ENCODE results near the gene PJA1.

PJA1 gene, protein sequence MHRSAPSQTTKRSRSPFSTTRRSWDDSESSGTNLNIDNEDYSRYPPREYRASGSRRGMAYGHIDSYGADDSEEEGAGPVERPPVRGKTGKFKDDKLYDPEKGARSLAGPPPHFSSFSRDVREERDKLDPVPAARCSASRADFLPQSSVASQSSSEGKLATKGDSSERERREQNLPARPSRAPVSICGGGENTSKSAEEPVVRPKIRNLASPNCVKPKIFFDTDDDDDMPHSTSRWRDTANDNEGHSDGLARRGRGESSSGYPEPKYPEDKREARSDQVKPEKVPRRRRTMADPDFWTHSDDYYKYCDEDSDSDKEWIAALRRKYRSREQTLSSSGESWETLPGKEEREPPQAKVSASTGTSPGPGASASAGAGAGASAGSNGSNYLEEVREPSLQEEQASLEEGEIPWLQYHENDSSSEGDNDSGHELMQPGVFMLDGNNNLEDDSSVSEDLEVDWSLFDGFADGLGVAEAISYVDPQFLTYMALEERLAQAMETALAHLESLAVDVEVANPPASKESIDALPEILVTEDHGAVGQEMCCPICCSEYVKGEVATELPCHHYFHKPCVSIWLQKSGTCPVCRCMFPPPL

DNA sequence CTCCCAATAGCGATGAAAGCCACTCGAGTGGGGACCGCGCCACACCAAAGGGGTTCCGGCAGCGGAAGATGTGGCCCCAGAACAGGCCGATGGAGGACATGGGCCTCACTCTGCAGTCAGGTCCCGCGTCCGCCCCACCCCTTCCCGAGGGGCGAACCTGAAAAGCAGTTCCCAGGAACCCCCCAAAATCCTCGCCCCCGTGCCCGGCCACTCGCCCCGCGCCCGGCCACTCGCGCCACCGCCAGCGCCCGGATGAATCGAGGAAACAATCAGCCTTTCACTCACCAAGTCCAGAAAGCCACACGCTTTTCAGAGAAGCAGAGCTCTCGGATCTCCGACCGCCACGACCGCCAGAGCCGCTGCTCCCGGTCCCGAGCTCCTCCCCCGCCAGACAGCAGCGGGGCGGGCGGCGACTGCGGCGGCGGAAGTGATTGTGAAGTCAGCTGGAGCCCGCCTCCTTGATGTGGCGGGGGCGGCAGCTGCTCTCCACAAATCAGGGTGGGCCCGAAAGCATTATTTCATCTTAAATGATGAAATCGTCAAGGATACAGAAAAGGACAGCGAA is at the start of gene PJA1:
Gene PJA1, minus strand, starts transcription at position 367 of the 565 bp plus-strand sequence. CDS start 2,380 bp downstream, outside the sequence.
- peak; percentile 64 for DNase-seq (ENCODE audit: low spot score)

DNA sequence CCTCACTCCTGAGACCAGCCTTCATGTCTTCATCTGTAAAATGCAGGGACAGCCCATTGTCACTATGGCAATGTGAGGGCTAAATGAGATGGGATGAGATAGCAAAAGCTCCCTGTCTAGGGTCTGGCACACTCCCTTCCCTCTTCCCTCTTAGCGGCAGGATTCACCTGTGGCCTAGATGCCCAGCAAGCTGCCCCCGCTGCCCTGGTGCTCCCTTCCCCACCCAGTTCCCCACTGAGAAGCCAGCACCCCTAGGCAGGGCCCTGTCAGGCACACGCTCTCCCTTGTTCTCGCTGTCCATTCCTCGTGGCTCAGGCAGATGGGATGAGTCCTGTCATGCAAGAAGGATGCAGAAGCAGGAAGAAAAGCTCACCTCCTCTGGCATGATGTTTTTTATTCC is 49.2 kb upstream of the PJA1 start:
- DNase-seq (ENCODE audit: low spot score), result no peak

DNA sequence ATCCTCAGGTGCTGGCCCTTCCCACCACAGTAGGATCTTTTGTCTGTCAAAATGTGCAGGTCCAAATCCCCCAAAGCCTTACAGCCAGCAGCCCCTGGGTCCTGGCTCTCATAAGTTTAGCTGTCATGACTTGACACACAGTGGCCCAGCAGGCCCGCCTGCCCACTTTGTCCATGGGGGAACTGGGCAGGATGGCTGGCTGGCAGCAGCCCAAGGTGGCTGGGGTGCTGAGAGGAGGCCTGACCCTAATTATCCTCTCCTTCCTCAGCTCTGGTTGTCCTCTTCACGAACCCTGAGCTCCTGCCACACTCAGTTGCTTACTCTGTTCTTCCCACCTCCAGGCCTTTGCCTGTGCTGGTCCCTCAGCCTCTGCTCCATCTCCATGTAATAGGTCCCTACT is 46.4 kb upstream of the PJA1 start:
- DNase-seq (ENCODE audit: low spot score), result no peak

DNA sequence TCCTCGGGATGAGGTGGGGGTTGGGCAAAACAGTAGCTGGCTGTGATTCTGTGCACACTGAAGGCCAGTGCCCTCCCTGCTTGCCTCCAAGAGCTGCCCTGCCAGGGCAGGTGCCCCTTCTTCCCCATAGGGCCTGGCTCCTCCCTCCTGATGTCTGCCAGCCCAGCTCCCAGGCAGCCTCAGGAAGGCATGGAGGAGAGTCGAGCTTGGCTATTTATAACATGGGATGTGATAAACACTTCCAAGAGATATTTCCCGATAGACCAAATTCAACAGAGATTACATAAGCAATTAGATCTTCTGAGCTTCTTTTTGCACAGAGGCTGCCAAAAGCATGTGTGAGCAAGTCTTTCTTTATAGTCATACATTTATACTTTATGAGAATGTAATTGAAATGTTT is 45.3 kb upstream of the PJA1 start:
- no peak for DNase-seq (ENCODE audit: low spot score)

DNA sequence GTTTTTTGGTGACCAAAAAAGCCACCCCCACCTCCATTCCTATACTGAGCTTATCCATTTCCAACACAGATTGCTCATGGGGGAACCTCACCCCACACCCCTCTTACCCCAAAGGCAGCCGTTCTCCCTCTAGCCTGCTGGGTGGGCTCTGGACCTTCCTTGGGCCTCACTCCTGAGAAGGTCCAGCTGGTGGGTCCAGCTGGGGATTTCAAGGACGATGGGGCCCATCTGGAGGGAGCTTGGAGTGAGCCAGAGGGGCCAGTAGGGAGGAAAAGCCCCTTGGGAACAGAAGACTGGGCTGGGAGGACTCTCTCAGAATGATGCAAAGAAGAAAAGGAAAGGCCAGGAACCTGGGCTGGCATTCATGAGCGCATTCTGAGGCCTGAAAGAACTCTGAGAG is 42.0 kb upstream of the PJA1 start:
- no peak for DNase-seq (ENCODE audit: low spot score)

DNA sequence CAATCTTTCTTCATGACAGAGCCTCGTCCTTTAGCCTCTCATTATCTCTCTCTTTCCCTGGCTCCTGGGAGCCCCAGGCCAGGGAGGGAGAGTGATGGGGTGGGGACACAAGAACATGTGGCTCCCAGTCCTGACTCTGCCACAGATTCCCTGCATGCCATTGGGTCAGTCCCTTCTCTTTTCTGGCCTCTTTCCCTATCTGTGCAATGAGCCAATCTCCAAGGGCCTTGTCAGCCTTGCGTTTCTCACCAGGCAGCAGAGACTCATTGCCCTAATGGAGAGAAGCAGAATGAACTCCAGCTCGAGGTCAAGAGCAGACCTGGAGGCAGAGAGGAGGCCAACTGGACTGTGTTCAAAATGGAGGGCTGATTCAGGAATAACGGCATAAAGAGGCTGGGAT is 38.4 kb upstream of the PJA1 start:
- no peak for DNase-seq (ENCODE audit: low spot score)

DNA sequence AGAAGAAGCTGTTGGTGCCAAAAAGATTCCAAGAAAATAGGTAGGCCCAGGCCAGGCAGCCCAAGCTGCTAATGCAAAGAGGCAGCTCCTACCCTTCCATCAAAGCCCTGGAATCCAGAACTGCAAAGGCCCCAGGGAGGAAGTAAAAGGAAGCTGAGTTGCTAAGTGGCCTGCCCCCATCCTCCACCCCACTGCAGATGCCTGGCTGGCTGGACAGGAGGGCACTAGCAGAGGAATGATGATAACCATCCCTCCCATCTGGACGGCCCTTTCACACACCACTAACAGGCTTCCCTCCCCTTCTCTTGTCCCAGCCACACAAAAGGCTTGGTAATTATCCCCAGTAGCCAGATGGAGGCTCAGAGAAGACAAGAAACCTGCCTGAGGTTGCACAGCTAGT is 32.4 kb upstream of the PJA1 start:
- no peak for DNase-seq (ENCODE audit: low spot score)

DNA sequence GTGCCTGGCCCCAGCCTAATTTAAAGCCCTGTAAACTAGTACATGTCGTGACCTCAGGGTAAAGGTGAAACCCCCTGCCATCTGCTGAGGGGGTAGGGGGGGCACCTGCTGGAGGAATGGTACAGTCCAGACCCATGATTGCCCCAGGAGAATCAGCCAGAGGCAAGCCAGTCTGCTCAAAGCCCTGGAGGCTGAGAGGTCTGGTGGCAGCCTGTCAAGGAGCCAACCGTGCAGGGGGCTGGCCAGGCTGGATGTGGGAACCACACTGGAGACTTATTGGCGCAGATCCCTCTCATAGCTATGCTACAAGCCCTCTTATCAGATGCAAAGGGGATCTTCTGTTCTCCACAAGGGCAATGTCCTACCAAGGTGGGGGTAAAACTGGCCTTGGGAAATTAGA is 31.4 kb upstream of the PJA1 start:
- DNase-seq (ENCODE audit: low spot score), result no peak

DNA sequence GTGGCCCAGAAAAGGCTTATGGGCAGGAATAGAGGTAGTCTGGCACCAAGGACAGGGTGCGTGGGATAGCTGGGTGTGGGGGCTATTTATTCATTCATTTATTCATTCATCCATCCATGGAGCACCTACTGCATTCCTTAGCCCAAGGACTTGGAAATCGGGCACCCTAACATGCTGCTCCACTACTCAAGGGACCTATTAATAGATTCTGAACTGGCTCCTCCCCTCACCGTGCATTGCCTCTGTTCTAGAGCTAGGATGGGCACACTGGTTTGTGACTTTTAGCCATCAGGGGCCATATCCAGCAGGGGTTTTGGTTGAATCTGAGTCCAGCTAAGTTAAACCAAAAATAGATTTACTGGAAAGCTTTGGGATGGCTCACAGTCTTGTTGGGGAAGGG is 30.6 kb upstream of the PJA1 start:
- DNase-seq (ENCODE audit: low spot score), result no peak

DNA sequence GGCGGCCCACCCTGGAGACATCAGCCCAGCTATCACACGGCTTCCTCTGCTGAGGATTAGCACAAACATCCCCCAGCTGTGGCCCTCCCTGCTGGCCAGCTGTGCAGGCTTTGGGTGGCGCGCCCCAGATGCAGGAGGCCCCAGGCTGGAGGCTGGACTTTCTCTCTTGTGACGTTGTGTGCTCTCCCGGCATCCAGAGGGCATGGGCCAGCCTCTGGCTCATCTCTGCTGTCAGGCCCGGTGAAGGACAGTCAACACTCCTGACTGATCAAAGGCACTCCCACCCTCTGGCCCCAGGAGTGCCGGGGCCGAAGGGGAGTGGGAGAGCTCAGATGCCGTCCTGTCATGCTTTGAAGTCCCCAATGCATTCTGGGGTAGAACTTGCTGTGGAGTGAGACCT is 29.9 kb upstream of the PJA1 start:
- DNase-seq (ENCODE audit: low spot score), result no peak

DNA sequence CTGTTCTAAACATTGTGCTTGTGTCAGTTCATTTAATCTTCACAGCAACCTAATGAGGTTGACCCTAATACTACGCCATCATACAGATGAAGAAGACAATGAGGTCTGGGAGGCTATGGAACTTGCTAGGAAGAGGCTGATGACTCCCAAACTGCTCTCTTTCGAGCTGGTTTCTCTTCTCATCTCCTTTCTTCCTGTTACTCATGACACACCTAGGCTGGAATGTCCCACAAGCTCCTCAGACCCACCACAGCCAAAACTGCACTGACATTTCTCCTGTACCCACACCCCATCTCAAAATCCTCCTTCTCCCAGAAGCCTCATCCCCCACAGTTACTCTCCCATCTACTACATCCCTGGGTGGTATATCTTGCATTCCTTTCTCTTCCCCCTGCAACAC is 27.4 kb upstream of the PJA1 start:
- DNase-seq (ENCODE audit: low spot score), result no peak

DNA sequence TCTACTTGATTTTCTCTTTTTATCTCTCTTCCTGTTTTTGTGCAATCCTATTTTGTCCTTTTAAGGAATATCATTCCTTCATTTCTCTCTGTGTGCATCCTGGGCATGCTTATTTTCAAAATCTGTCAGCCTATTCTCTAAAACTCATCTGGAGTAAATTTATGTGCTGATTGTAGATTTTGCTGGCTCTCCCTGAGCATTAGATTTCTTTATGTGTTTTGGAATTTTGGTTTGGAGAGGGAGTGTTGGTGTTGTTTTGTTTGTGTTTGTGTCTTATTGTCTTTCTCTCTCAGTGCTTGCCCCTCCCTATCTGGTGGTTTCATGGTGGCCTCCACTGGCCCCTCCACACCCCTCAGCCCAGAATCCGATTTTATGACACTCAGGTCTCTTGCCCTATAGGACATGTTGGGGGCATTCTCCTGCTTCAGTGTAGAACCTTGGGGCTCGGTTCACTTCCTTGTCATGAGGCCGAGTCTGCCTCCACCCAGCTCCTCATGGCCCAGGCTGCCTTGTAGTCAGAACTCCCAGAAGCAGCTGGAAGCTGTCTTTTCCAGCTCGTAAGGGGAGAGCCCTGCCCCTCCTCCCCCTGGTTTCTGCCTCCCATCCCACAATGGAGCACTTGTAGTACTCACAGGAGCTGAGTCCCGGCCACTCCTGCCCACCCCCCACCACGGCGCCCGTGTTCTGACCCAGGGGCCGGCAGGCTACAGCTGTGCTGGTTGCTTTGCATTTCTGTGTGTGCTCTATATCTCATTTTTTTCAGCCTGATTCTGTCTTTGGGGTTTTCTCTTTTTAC is 24.5 kb upstream of the PJA1 start:
- DNase-seq (ENCODE audit: low spot score), result peak; percentile 66

DNA sequence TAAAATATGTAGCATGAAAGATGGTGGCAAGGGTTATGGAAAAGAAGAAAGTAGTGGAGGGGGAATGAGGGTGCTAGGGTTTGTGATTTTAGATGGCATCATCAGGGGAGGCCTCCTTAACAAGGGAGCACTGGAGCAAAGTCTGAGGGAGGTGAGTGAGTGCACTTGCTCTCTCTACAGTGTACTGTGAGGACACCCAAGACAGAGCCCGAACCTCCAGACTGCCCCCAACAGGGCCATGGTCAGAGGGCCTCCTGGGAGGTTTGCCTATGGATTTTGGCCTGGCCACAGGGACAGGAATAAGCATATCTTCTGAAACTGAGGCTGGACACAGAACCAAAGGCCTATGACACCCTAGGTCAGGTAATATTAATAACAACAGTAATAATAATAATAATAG is 21.4 kb upstream of the PJA1 start:
- no peak for DNase-seq (ENCODE audit: low spot score)

DNA sequence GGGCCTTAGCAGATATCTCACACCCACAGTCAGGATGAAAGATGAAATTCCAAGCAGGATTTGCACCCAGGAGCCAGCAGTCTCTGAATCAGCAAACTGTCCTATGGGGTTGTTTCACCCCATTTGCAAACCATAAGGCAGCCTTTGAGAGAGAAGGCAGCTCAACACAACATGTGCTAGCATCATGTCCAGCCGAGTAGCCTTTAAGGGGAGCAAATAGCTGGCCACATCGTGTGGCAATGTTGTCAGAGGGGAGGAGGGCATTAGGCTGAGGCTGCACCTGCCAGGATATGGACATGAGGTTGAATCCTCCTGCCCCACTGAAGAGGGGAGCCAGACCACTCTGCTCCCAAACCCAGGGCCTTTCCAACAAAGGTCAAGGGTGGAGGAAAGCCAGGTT is 20.6 kb upstream of the PJA1 start:
- DNase-seq (ENCODE audit: low spot score), result no peak

DNA sequence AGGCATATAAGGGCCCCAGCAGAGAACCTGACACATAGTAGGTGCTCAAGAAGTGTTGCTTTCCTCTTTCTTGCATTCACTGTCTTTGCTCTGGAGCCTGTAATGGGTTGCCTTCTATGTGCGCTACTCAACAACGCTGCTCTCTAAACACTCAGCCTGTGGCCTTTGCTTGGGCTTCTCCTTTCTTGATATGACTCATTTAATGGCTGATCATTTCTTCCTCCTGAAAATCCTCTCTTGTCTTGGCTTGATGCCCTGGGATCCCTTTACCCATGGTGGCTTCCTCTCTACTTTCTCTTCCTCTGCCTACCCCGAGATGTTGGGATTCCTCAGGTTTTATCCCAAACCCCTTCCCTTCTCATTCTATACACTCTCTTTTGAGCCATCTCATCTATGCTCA is 19.9 kb upstream of the PJA1 start:
- DNase-seq (ENCODE audit: low spot score), result no peak

DNA sequence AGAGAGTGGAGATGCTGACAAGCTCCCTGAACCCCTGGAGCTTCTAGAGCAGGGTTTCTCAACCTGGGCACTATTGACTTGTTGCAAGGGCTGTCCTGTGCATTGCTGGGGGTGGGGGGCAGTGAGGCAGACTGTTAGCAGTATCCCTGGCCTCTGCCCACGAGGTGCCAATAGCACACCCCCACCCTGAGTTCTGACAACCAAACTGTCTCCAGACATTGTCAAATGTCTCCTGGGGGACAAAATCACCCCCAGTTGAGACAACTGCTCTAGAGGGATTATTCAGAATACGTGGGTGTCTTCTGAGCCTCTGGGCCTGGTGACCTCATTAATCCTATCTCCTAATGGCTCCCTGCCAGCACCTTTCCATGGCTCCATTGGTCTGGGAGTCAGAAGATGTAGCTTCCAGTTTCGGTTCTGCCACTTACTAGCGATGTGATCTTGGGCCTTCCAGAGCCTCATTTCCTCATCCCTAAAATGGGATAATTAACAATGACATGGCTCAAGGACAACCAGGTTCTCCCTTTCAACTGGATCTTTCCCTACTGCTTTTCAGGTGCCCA is 17.6 kb upstream of the PJA1 start:
- no peak for DNase-seq (ENCODE audit: low spot score)

DNA sequence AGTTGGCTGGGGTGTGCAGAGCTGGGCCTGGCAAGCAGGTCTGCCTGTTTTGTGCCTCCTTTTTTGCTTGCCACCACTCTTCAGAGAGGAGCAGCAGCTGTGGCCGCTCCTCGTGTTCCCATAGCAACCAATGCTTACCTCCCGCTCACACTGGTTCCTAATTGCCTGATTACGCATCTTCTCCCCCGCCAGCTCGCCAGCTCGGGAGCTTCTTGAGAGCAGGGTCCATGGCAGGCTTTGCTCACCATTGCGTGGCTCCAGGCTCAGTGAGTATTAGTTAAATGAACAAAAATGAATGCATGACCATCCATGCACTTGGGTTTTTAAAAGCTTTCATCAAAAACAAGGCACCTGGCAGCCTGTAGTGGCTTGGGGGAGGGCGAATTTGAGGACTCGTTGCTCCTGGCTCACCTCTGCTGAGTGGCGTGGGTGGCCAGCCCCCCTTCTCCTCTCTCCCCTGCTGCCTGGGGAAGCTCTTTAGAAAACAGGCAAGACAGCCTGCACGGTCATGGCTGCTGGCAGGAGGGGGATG is 14.2 kb upstream of the PJA1 start:
- no peak for DNase-seq (ENCODE audit: low spot score)

DNA sequence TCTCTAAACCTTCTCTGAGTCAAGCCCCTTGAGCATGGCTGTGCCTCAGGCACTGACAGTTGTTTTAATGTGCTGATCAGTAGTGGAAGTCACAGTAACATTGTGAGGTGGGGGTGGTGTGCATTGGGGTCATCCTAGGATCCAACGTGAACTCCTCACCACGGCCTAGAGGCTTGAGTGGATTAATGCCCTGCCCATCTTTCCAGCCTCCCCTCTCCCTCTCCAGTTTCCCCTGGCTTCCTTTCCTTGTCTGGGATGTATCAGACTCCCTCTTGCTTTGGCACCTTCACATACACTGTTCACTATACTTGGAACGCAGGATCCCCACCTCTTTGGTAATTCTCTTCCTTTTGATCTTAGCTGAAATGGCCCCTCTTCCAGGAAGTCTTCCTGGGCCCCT is 13.3 kb upstream of the PJA1 start:
- no peak for DNase-seq (ENCODE audit: low spot score)

DNA sequence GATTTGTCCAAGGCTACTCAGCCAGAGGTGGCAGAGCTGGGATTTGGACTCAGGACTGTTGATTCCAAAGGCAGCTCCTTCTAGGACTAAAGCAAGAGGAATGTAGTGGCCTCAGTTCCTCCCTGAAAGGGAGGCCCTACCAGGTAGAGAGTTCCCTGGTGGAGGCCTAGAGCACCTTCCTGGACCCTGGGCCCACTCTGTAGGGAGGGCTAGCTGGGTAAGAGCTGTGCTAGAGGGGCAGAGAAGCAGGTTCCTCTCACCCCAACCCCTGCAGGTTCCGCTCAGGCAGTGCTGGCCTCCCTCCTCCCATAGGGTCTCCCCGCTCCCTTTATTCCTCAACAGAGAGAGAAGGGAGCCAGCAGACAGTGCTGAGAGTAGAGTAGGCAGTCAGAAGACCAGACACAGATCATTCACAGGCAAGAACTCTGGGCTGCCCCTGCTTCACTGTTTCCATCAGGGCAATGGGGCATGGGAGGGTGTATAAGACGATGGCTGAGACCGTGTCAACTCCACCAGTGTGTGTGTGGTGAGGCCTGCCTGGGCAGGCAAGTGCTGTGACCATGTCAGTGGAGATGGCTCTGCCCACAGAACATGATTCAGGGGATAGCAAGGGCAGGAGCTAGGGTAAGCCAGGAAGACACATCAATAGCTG is 12.4 kb upstream of the PJA1 start:
- DNase-seq (ENCODE audit: low spot score), result no peak

DNA sequence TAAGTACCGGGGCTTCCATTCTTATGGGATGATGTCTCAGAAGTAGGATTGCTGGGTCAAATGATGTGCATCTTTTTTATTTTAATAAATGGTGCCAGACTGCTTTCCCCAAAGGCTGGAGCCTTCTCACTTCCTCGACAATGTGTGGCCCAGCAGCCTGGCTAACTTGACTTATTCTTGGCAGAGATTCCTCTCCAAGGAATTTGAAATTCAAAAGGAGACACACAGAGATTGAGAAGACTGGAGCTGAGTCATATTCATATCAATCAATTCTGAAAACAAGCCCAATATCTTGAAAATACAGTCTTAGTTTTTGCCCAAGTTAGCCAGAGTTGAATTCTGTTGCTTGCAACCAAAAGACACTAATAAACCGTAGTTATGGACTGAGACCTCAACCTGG is 10.8 kb upstream of the PJA1 start:
- no peak for DNase-seq (ENCODE audit: low spot score)

DNA sequence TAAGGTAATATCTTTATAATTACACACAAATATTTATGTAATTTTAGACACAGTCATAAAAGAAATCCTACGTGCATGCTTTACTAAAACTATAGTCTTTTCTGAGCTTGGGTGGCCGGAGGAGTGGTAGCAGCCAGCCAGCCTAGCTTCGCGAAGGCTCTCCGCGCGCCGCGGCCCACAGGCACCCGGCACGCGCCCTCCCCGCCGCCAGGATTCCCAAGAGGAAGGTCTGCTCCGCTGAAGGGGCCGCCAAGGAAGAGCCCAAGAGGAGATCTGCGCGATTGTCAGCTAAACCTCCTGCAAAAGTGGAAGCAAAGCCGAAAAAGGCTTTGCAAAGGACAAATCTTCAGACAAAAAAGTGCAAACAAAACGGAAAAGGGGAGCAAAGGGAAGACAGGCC is 8.7 kb upstream of the PJA1 start:
- DNase-seq (ENCODE audit: low spot score), result no peak

DNA sequence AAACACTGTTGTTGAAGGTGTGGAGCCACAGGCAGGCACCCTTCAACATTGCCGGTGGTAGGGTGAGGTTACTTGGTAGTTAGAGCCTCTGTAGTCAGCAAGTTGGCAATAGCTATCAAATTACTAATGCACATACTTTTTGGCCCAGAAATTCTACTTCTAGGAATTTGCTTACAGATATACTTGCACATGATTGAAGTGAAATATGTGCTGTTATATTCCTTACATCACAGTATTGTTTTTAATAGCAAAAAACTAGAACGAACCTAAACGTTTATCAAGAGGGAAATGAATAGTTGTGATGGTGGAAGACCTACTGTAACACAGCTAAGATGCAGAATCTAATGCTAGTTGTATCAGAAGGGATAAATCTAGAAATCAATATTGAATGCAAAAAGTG is 7.7 kb upstream of the PJA1 start:
- no peak for DNase-seq (ENCODE audit: low spot score)

Data from pons (tissue), 1 donor.